Iris pigment epithelial cell (primary cell): Measurements from ENCODE around the gene CALN1.
"Not testable (repeated sequence)": the region's sequence is repeated elsewhere in the genome, so short reads cannot be mapped to it uniquely, and the experiment has no call there.

ENCODE experiments used
- DNase-seq: peaks from one replicate; pipeline ENCODE4 v3.0.0-alpha.2; 2011; ENCODE audit warnings: low read depth

Gene CALN1

GRCh38 chr7:72412121-72412618 lies at the start of gene CALN1:
Gene CALN1, minus strand, starts transcription at chr7:72412338.
- DNase-seq, result not testable (repeated sequence)

GRCh38 chr7:72453471-72453870 lies 41.3 kb upstream of the CALN1 start:
- no peak for DNase-seq

- DNase-seq, result no peak
Observed at GRCh38 chr7:72447465-72448204, 35.5 kb upstream of the CALN1 start.

GRCh38 chr7:72446591-72447462 lies 34.7 kb upstream of the CALN1 start:
- no peak for DNase-seq

GRCh38 chr7:72446131-72446530 lies 34.0 kb upstream of the CALN1 start:
- no peak for DNase-seq

- DNase-seq, result no peak
Observed at GRCh38 chr7:72445580-72445979, 33.4 kb upstream of the CALN1 start.

GRCh38 chr7:72445075-72445474 lies 32.9 kb upstream of the CALN1 start:
- DNase-seq, result no peak

GRCh38 chr7:72444026-72444776 lies 32.1 kb upstream of the CALN1 start:
- no peak for DNase-seq

- no peak for DNase-seq
Observed at GRCh38 chr7:72441791-72442190, 29.7 kb upstream of the CALN1 start.

- no peak for DNase-seq
Observed at GRCh38 chr7:72438491-72438890, 26.4 kb upstream of the CALN1 start.

GRCh38 chr7:72437610-72438009 lies 25.5 kb upstream of the CALN1 start:
- no peak for DNase-seq

GRCh38 chr7:72437061-72437585 lies 25.0 kb upstream of the CALN1 start:
- no peak for DNase-seq

- DNase-seq, result no peak
Observed at GRCh38 chr7:72435925-72436480, 23.9 kb upstream of the CALN1 start.

- no peak for DNase-seq
Observed at GRCh38 chr7:72435366-72435765, 23.2 kb upstream of the CALN1 start.

- DNase-seq, result no peak
Observed at GRCh38 chr7:72430531-72430930, 18.4 kb upstream of the CALN1 start.

GRCh38 chr7:72429316-72429715 lies 17.2 kb upstream of the CALN1 start:
- DNase-seq, result no peak

- no peak for DNase-seq
Observed at GRCh38 chr7:72416846-72417245, 4.7 kb upstream of the CALN1 start.

GRCh38 chr7:72415586-72415985 lies 3.4 kb upstream of the CALN1 start:
- no peak for DNase-seq

- DNase-seq, result no peak
Observed at GRCh38 chr7:72413886-72414285, 1.7 kb upstream of the CALN1 start.

- DNase-seq, result no peak
Observed at GRCh38 chr7:72413290-72413689, 1.2 kb upstream of the CALN1 start.

GRCh38 chr7:72411419-72411818 lies 719 bp downstream of the CALN1 start:
- DNase-seq, result no peak

GRCh38 chr7:72409638-72410015 lies 2.5 kb downstream of the CALN1 start:
- no peak for DNase-seq
